ENCODE results near the gene TGFB2. TPM values are rescaled to one million over a fixed set of nuclear protein-coding genes. Genes with fewer than 3 reads are reported as not detected.

TGFB2 gene
- total and polyA plus RNA-seq, 8 donors: 0.35 to 13.6 (median 2.3) TPM; not detected in 1

- no peak for DNase-seq
Measured at GRCh38 chr1:218302155-218302554, 43.0 kb upstream of the TGFB2 start.

GRCh38 chr1:218303176-218303879 is 41.8 kb upstream of the TGFB2 start:
- Histone ChIP-seq H3K27ac (no peak overlapping the region), H3K36me3 (peaks cover 0 to 34% (median 29%) of the 10 kb centered on the region in 4 donors), H3K27me3 (no peaks in the 10 kb centered on the region), H3K9me3 (no peaks in the 10 kb centered on the region), H3K4me3 (no peak overlapping the region), H3K4me1 (peaks cover 0 to 26% (median 10%) of the 10 kb centered on the region in 4 donors)
- intact Hi-C loops (cut with DNase I; ENCODE audit: low total_unique reads): no loop called here
- TF ChIP-seq POLR2A (IDR thresholded peaks at IDR 0.05) (no peak), POLR2AphosphoS5 (IDR thresholded peaks at IDR 0.05) (no peak), CTCF (IDR thresholded peaks at IDR 0.05) (no peak), EP300 (IDR thresholded peaks at IDR 0.05) (no peak)
- no peak for DNase-seq

More at GRCh38 chr1:218302155-218302554, 43.0 kb upstream of the TGFB2 start:
- H3K27ac ChIP-seq: no peak overlapping the region
- 62 to 88% (median 70%) methylated on average over 3 of the region's 3 CpGs for WGBS, 5 donors
- peaks cover 0 to 26% (median 13%) of the 10 kb centered on the region in 4 donors for H3K4me1 ChIP-seq
- H3K27me3 ChIP-seq: no peaks in the 10 kb centered on the region
- intact Hi-C loops (cut with DNase I; ENCODE audit: low total_unique reads): no loop called here
- H3K9me3 ChIP-seq: no peaks in the 10 kb centered on the region
- TF ChIP-seq EP300 (IDR thresholded peaks at IDR 0.05) (no peak), POLR2AphosphoS5 (IDR thresholded peaks at IDR 0.05) (no peak), CTCF (IDR thresholded peaks at IDR 0.05) (no peak), POLR2A (IDR thresholded peaks at IDR 0.05) (no peak)
- H3K36me3 ChIP-seq: peaks cover 0 to 27% (median 20%) of the 10 kb centered on the region in 4 donors
- no peak overlapping the region for H3K4me3 ChIP-seq

GRCh38 chr1:218304281-218305039 is 40.7 kb upstream of the TGFB2 start:
- Histone ChIP-seq H3K9me3 (no peaks in the 10 kb centered on the region), H3K36me3 (peaks cover 0 to 42% (median 32%) of the 10 kb centered on the region in 4 donors), H3K27ac (no peak overlapping the region), H3K4me3 (no peak overlapping the region), H3K27me3 (no peaks in the 10 kb centered on the region), H3K4me1 (peaks cover 0 to 21% (median 10%) of the 10 kb centered on the region in 4 donors)
- peak in 1 of 2 donors; percentile 52 for DNase-seq
- TF ChIP-seq POLR2AphosphoS5 (IDR thresholded peaks at IDR 0.05) (no peak), POLR2A (IDR thresholded peaks at IDR 0.05) (no peak), EP300 (IDR thresholded peaks at IDR 0.05) (no peak), CTCF (IDR thresholded peaks at IDR 0.05) (no peak)
- 65 to 79% (median 72%) methylated on average over 8 of the region's 8 CpGs for WGBS, 5 donors
- intact Hi-C loops (cut with DNase I; ENCODE audit: low total_unique reads): no loop called here

GRCh38 chr1:218305472-218306064 is 39.6 kb upstream of the TGFB2 start:
- Histone ChIP-seq H3K4me1 (peaks cover 0 to 18% (median 10%) of the 10 kb centered on the region in 4 donors), H3K27me3 (no peaks in the 10 kb centered on the region), H3K27ac (no peak overlapping the region), H3K4me3 (no peak overlapping the region), H3K9me3 (no peaks in the 10 kb centered on the region), H3K36me3 (peaks cover 0 to 42% (median 32%) of the 10 kb centered on the region in 4 donors)
- WGBS, 5 donors: 85 to 91% (median 91%) methylated on average over 6 of the region's 6 CpGs
- DNase-seq: no peak
- TF ChIP-seq CTCF (IDR thresholded peaks at IDR 0.05) (no peak), POLR2A (IDR thresholded peaks at IDR 0.05) (no peak), POLR2AphosphoS5 (IDR thresholded peaks at IDR 0.05) (no peak)
- intact Hi-C loops (cut with DNase I; ENCODE audit: low total_unique reads): no loop called here

All from stomach (tissue), 9 donors.